Neutrophil (primary cell): ENCODE results near the gene NEURL1.

Source experiments
- H3K27ac ChIP-seq: fragments of 200-600 bp; sonication (generic); 2 replicates; pipeline ENCODE4 v1.5.1; 2016; ENCODE audit warnings: mild to moderate bottlenecking, moderate library complexity
- H3K27me3 ChIP-seq: fragments of 200-600 bp; sonication (generic); 2 replicates; pipeline ENCODE4 v1.6.0; 2016; ENCODE audit warnings: mild to moderate bottlenecking
- H3K36me3 ChIP-seq: fragments of 200-600 bp; sonication (generic); 2 replicates; pipeline ENCODE4 v1.5.1; 2017
- H3K4me1 ChIP-seq, 2 experiments: fragments of 200-600 bp in 1 of 2; sonication (generic) in 1 of 2; 1 replicate in 1 of 2; 2 replicates in 1 of 2; pipeline versions ENCODE4 v1.5.1 to v1.6.1; 2013 to 2016; ENCODE audit warnings: low read depth in 1 of 2, low read length in 1 of 2, mild to moderate bottlenecking in 1 of 2, moderate library complexity in 1 of 2; ENCODE audit not compliant: control insufficient read depth in 1 of 2, insufficient read depth in 1 of 2
- H3K4me3 ChIP-seq, 2 experiments: fragments of 200-600 bp in 1 of 2; sonication (generic) in 1 of 2; 1 replicate in 1 of 2; 2 replicates in 1 of 2; pipeline ENCODE4 v1.5.1; 2013 to 2016; ENCODE audit warnings: low read depth in 1 of 2, low read length in 1 of 2, mild to moderate bottlenecking in 1 of 2, moderate library complexity in 1 of 2
- H3K9me3 ChIP-seq: fragments of 200-600 bp; sonication (generic); 2 replicates; pipeline ENCODE4 v1.5.1; 2016
- CTCF ChIP-seq: fragments of 200-600 bp; sonication (generic); IDR thresholded peaks from 2 replicates; pipeline ENCODE4 v1.5.1; 2016; ENCODE audit warnings: antibody characterized with exemption

Gene NEURL1

DNA sequence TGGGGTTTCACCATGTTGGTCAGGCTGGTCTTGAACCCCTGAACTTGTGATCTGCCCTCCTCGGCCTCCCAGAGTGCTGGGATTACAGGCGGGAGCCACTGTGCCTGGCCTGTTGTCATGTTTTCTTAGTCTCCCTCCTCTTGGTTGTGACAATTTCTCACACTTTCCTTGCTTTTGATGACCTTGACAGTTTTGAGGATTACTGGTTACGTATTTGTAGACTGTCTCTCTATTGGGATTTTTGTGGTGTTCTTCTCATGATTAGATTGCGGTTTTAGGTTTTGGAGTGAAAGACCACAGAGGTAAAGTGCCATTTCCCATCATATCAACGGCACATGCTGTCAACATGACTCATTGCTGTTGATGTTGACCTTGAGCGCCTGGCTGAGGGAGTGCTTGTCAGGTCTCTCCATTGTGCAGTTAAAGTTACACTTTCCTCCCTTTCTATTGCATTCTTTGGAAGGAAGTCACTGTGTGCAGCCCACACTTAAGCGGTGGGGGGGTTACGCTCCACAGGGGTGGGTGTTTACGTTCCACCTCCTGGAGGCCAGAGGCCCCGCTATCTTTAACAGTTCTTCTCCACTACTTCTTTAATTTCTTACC is 10.8 kb downstream of the NEURL1 start:
- Histone ChIP-seq H3K9me3 (no peaks in the 10 kb centered on the region), H3K27ac (no peak overlapping the region), H3K36me3 (no peaks in the 10 kb centered on the region), H3K27me3 (peaks cover 44% of the 10 kb centered on the region), H3K4me3 (no peak overlapping the region), H3K4me1 (no peaks in the 10 kb centered on the region)
- no peak for TF ChIP-seq CTCF

GRCh38 chr10:103506061-103506460 is 12.6 kb downstream of the NEURL1 start:
- no peak for TF ChIP-seq CTCF
- no peak overlapping the region for H3K27ac ChIP-seq
- no peak overlapping the region for H3K4me3 ChIP-seq
- no peaks in the 10 kb centered on the region for H3K36me3 ChIP-seq
- H3K4me1 ChIP-seq, result no peaks in the 10 kb centered on the region
- H3K27me3 ChIP-seq, result peaks cover 26% of the 10 kb centered on the region
- H3K9me3 ChIP-seq, result no peaks in the 10 kb centered on the region

GRCh38 chr10:103507235-103508191 is 14.0 kb downstream of the NEURL1 start:
- Histone ChIP-seq H3K9me3 (no peaks in the 10 kb centered on the region), H3K4me3 (no peak overlapping the region), H3K27ac (no peak overlapping the region), H3K27me3 (peaks cover 18% of the 10 kb centered on the region), H3K36me3 (no peaks in the 10 kb centered on the region), H3K4me1 (no peaks in the 10 kb centered on the region)
- no peak for TF ChIP-seq CTCF

GRCh38 chr10:103510046-103510685 is 16.7 kb downstream of the NEURL1 start:
- Histone ChIP-seq H3K9me3 (no peaks in the 10 kb centered on the region), H3K4me1 (no peaks in the 10 kb centered on the region), H3K27me3 (no peaks in the 10 kb centered on the region), H3K4me3 (no peak overlapping the region), H3K36me3 (no peaks in the 10 kb centered on the region), H3K27ac (no peak overlapping the region)
- TF ChIP-seq CTCF, result no peak

GRCh38 chr10:103510791-103511752 is 17.6 kb downstream of the NEURL1 start:
- Histone ChIP-seq H3K36me3 (no peaks in the 10 kb centered on the region), H3K9me3 (no peaks in the 10 kb centered on the region), H3K27me3 (no peaks in the 10 kb centered on the region), H3K4me1 (no peaks in the 10 kb centered on the region), H3K4me3 (no peak overlapping the region), H3K27ac (no peak overlapping the region)
- no peak for TF ChIP-seq CTCF
